GM19025 (cell line): ENCODE results near the gene TRAF3.

Experiments
- ATAC-seq: cut with Tn5 transposase; IDR thresholded peaks from one replicate; pipeline ENCODE4 v1.9.1; 2021; ENCODE audit warnings: mild to moderate bottlenecking, low read depth, moderate library complexity; ENCODE audit not compliant: unreplicated experiment

TRAF3 gene

GRCh38 chr14:102949062-102949800 is 172.0 kb downstream of the TRAF3 start:
- ATAC-seq: no peak

- no peak for ATAC-seq
These were observed 172.7 kb downstream of the TRAF3 start for GRCh38 chr14:102949801-102950451.

- ATAC-seq: no peak
These were observed 173.8 kb downstream of the TRAF3 start for GRCh38 chr14:102951034-102951433.

GRCh38 chr14:102951799-102952198 is 174.6 kb downstream of the TRAF3 start:
- ATAC-seq: no peak

GRCh38 chr14:102952276-102952675 is 175.0 kb downstream of the TRAF3 start:
- ATAC-seq: no peak

- no peak for ATAC-seq
These were observed 175.9 kb downstream of the TRAF3 start for GRCh38 chr14:102953100-102953499.

- no peak for ATAC-seq
These were observed 177.0 kb downstream of the TRAF3 start for GRCh38 chr14:102954081-102954789.

GRCh38 chr14:102955636-102956408 is 178.6 kb downstream of the TRAF3 start:
- ATAC-seq: no peak

- ATAC-seq: no peak
These were observed 180.0 kb downstream of the TRAF3 start for GRCh38 chr14:102957222-102957621.

GRCh38 chr14:102958461-102958860 is 181.2 kb downstream of the TRAF3 start:
- no peak for ATAC-seq
